Stimulated activated CD4-positive, alpha-beta T cell treated with anti-CD3 and anti-CD28 coated beads, Interleukin-12 subunit alpha, Interleukin-12 subunit beta, amount 100 ng/mL, for 48 hours (primary cell): Measurements from ENCODE around the gene TMPRSS4.

Source experiments
- DNase-seq, 3 donors: peaks; one replicate each; pipeline ENCODE4 v3.0.0-alpha.2; 2020; ENCODE audit warnings: low read depth in 2 of 3, low spot score in 1 of 3

TMPRSS4 gene

DNA sequence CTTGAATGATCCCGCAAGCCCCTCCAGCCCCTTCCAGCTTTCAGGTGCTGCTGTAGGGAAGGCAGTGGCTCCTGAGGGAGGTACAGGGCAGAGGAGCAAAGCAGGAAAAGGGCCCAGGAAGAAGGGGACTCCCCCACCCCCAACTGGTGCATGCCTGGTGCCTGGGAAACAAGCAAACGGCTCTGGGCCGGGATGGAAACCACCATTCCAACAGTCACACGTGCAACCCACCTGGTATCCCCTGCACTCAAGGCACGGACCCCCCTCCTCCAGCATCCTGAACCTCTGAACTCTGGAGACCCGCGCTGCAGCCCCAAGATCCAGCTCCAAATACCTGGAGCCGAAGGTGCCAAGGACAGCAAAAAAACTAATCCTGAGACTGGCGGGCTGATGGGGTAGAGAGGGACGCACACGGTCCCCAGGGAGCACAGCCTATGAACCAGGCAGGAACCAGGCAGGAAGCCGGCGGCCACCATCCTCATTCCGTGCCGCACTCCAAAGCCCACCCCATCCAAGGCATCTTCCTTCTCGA is 75.2 kb downstream of the TMPRSS4 start:
- DNase-seq: no peak

GRCh38 chr11:118152552-118153471 is 75.9 kb downstream of the TMPRSS4 start, which contains the start of gene SCN4B:
Gene SCN4B (minus strand): TSS chr11:118152823. CDS start chr11:118152673, 150 bp downstream.
- DNase-seq: no peak

DNA sequence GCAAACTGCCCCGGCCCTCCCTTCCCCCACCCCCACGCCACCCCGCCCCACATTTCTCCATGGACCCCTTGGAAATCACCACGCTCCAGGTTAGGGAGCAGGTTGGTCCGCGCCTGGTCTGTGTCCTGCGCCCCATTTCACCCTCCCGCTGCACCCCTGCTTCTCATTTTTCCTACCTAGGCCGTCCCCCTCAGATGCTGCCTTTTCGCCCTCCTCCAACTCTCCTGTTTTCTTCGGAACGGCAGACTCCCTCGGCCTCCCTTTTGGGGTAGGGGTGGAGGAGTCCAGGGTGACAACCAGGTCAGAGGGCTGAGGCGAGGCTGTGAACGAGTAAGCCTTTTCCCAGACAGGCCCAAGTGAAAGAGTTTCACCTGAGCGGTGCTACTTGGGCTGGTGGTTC is 76.6 kb downstream of the TMPRSS4 start:
- no peak for DNase-seq

- no peak for DNase-seq
Observed at GRCh38 chr11:118153976-118154375, 77.1 kb downstream of the TMPRSS4 start.

DNA sequence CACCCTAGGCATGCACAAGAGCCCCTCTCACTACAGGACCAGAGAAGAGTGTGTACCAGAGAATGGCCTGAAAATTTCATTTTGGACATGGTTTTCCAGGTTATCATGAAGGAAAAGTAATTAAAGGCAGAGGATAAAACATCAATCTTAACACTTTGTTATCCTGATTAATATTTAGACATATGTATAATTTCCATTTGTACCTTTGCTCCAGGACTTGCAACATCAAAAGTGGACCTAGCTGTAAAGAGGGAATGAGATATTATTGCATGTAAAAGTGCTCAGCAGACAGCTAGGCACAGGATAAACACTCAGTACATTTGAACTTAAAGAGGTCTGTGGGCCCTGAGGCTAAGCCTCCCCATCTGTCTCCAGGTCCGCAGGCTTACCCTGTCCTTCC is 77.8 kb downstream of the TMPRSS4 start:
- no peak for DNase-seq

DNA sequence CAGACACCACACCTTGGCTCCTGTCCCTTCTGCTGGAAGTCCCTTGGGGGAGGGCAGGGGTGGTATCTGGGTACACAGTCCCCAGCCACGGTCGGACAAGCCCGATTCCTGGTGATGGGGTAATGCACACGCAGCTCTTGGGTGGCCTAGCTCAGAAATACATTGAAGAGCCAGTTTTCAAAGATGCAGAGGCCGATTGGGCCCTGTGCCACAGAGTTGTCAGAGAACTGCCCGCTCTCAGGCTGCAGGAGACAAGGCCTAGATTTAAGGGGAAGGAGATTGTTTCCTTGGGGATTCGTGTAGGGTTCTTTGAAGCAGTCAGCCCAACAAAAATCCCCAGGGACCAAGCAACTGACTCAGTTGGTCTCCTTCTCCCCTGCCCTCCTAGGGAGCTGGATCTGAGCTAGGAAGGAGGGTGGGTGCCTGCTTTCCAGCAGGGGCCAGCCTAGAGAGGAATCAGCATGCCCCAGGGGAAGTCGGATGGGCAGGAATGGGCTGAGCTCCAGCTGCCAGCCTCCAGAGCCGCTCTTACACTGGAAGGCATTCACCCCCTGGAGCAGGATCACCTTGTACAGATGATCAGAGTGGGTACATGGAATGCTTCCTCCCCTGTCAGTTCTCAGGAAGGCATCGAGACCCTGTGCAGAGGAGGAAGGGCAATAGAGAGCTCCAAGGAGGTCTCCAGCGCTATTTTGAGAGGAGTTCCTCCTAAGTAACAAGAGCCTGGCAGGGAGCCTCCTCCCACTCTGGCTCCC is 79.1 kb downstream of the TMPRSS4 start:
- no peak for DNase-seq

GRCh38 chr11:118156531-118157185 is 79.8 kb downstream of the TMPRSS4 start:
- no peak for DNase-seq

DNA sequence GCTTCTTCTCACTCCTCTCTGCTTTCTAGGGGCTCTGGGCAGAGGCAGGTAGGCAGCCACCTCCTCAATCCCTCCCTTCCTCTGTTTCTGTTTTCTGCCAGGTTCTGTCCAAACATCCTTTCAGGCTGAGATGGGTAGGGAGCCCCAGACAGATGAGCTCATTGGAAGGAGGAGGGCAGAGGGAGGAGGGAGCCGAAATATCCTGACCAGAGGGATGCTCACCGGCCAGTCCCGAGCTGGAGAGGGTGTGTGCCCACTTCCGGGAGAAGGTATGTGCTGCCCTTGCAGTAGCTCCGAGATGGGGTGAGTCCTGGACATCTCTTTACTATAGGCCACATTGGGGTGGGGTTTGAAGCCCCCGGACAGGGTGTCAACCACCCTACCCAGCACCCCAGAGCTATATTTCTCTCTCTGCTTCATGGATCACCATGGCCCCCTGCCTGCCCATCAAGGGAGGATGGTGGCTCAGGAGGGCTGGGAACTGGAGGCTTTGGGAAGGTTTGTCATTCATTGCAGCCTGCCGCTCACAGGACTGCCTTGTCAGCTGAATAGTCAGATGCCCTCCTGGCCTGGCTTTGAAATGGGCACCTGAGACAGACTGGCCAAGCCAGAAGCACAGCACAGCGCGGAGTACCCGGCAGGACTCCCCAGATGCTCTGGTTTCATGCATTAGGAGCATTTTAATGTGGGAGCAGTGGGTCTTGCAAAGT is 80.5 kb downstream of the TMPRSS4 start:
- DNase-seq: no peak

DNA sequence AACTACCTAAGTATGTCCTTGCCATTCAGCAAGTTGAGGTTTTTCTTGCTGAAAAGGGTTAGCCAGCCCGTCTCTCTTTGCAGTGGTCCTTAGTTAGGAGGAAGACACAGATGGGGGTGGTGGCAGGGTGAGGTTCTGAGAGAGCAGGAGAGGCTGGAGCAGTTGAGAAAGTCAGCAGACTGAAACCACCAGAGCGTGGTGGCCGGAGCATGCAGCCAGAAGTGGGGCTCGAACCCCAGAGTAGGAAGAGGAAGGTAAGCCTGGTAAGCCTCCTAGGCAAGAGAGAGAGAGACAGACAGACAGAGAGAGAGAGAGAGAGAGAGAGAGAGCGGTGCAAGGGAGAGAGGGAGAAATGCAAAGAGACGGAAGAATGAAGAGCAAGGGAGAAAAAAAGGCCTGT is 84.9 kb downstream of the TMPRSS4 start:
- no peak for DNase-seq

GRCh38 chr11:118162846-118163245 is 86.0 kb downstream of the TMPRSS4 start:
- DNase-seq: no peak

DNA sequence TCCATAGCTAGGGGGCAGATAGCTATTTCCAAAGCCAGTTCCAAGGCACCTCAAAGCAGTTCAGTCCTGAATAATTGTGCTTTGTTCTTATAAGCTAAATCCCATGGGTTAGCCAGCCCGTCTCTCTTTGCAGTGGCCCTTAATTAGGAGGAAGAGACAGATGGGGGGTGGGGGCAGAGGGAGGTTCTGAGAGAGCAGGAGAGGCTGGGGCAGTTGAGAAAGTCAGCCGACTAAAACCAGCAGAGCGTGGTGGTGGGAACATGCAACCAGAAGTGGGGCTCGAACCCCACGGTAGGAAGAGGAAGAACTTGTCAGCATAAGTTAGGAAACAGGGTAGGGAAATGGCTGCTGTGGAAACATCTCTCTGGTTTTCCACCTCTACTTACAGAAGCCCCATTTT is 86.6 kb downstream of the TMPRSS4 start:
- DNase-seq: no peak

- no peak for DNase-seq
Observed at GRCh38 chr11:118164885-118165284, 88.0 kb downstream of the TMPRSS4 start.

- DNase-seq: no peak
Observed at GRCh38 chr11:118166641-118167040, 89.8 kb downstream of the TMPRSS4 start.

- no peak for DNase-seq
Observed at GRCh38 chr11:118167253-118167652, 90.4 kb downstream of the TMPRSS4 start.

DNA sequence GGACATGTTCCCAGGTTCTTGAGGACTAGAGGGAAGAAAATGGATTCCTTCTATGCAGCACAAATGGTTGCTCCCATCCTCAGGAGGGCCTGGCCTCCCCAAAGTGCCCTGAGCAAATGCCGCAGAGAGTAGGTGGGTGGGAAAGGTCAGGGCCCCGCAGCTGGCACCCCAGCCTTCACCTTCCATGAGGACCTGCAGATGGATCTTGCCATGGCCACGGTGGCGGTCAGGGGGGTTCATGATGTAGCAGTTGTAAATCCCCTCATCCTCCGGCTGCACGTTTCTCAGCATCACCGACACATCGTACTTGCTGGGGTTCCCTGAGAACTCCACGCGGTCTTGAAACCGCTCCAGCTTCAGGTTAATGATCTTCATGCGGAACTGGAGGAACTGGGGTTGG is 91.0 kb downstream of the TMPRSS4 start:
- no peak for DNase-seq

DNA sequence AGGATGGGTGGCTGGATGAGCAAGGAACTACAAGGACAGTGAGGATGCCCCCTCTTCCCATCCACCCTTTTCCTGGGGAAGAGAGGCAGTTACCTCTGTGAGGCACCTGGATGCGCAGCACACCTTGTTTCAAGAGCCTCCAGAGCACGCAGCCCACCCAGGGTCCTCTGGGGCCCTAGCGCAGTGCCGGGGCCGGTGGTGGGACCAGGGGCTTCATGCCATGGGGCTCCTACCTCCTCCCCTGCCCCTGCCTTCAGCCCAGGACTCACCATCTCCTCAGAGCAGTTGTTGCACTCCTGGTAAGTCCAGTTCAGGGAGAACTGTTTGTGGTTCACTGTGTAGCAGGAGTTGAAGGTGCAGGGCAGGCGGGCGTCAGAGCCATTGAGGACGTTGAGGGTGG is 91.4 kb downstream of the TMPRSS4 start:
- DNase-seq: no peak

DNA sequence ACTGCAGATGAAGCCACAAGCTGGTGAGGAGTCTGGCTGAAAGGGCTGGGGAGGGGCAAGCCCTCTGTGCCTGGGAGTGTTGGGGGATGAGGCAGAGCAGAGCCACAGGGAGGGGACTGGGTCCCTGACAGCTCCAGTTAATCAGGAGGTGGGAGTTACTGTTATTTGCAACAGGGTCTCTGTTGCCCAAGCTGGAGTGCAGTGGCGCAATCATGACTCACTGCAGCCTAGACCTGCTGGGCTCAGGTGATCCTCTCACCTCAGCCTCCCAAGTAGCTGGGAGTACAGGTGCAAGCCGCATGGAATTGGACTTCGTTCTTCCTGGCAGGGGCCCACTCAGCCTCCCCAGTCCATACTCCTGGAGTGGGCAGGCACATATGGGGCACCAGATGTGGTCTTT is 91.9 kb downstream of the TMPRSS4 start:
- DNase-seq: no peak

DNA sequence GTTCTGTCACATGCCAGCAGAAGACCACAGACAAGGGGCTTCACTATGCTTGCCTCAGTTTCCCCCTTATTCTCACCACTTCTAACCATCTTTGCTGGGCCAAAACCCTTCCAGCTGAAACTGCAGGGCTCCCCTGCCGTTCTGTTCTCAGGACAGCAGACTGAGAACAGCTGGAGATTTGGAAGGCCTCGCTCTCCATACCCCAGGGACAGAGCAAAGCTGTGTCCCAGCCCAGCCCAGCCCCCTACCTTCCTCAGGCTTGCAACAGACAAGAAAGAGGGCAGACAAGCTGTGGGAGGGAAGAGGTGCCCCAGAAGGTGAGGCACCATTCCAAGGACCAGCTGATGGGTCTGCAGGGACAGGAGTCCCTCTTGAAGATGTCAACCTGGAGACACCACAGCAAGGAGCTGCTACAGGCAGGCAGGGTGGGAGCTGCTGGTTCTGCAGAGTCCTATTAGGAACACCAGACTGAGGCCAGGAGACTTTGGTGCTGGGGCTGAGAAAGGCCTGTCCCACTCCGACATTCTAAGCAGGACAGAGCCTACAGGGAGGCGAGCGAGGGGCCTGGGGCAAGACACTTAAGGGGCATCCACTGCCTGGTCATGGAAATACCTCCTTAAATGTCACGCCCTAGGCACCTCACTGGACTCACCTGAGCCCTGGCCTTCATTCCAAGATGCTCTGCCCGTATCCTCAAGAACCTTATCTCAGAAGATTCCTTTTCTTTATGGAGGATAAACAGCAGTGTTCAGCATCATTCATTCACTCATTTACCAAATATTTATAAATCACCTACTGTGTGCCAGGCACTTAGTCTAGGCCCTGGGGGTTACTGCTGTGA is 92.6 kb downstream of the TMPRSS4 start:
- DNase-seq: no peak

GRCh38 chr11:118170231-118170630 is 93.4 kb downstream of the TMPRSS4 start:
- DNase-seq: no peak

DNA sequence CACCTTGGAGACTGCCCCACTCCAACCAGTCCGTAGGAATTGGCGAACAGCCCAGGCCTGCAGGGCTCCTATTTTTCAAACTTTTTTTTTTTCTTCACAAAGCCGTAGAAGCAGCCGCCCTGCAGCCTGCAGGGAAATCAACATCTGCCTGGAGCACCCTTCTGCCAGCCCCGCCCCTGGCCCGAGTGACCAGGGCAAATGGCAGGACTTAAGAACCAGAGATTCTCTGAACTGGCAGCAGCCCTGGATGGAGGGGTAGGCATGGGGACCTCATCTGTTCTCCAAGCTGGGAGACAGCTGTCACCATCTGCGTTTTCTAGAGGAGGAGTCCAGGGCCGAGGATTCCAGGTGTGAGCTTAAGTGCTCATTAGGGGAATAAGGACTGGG is 94.0 kb downstream of the TMPRSS4 start:
- no peak for DNase-seq
